Measurements from ENCODE around the gene HYAL2.

Gene HYAL2

GRCh38 chr3:50304601-50305000 lies 17.9 kb downstream of the HYAL2 start:
- no peak overlapping the region for H3K27ac ChIP-seq
- no peak for DNase-seq
- no peak for TF ChIP-seq CTCF (IDR thresholded peaks at IDR 0.05; ENCODE audit: low read depth, low read length)
- no peaks in the 10 kb centered on the region for H3K27me3 ChIP-seq (ENCODE audit: insufficient read depth, low read depth, severe bottlenecking)
- peaks cover 16% of the 10 kb centered on the region for H3K9me3 ChIP-seq (ENCODE audit: severe bottlenecking)
- H3K36me3 ChIP-seq: peaks cover 3% of the 10 kb centered on the region
- no peak overlapping the region for H3K4me3 ChIP-seq (ENCODE audit: low read depth, low read length)

- Histone ChIP-seq H3K27me3 (ENCODE audit: insufficient read depth, low read depth, severe bottlenecking) (no peaks in the 10 kb centered on the region), H3K4me3 (ENCODE audit: low read depth, low read length) (peak within 1 kb of the TSS; percentile 35), H3K27ac (peak within 1 kb of the TSS; percentile 80), H3K9me3 (ENCODE audit: severe bottlenecking) (peaks cover 7% of the 10 kb centered on the region), H3K36me3 (no peaks in the 10 kb centered on the region)
- peak; percentile 94 for DNase-seq
- TF ChIP-seq CTCF (IDR thresholded peaks at IDR 0.05; ENCODE audit: low read depth, low read length): peak; percentile 56
Observed at GRCh38 chr3:50303013-50303815, 19.3 kb downstream of the HYAL2 start, which contains the start of gene HYAL1. Gene HYAL1 (minus strand): TSS chr3:50303574. CDS start chr3:50302956, 618 bp downstream.

GRCh38 chr3:50302095-50303012 lies 20.2 kb downstream of the HYAL2 start:
- Histone ChIP-seq H3K4me3 (ENCODE audit: low read depth, low read length) (0 out of 2 replicates have a peak overlapping the region, but pooled peaks have one; percentile 35), H3K36me3 (no peaks in the 10 kb centered on the region), H3K27me3 (ENCODE audit: insufficient read depth, low read depth, severe bottlenecking) (no peaks in the 10 kb centered on the region), H3K27ac (peak overlapping the region; percentile 80), H3K9me3 (ENCODE audit: severe bottlenecking) (peaks cover 3% of the 10 kb centered on the region)
- no peak for TF ChIP-seq CTCF (IDR thresholded peaks at IDR 0.05; ENCODE audit: low read depth, low read length)
- DNase-seq: no peak

GRCh38 chr3:50300681-50301254 lies 21.8 kb downstream of the HYAL2 start:
- Histone ChIP-seq H3K27ac (no peak overlapping the region), H3K27me3 (ENCODE audit: insufficient read depth, low read depth, severe bottlenecking) (no peaks in the 10 kb centered on the region), H3K4me3 (ENCODE audit: low read depth, low read length) (no peak overlapping the region), H3K36me3 (no peaks in the 10 kb centered on the region), H3K9me3 (ENCODE audit: severe bottlenecking) (no peaks in the 10 kb centered on the region)
- no peak for TF ChIP-seq CTCF (IDR thresholded peaks at IDR 0.05; ENCODE audit: low read depth, low read length)
- no peak for DNase-seq

GRCh38 chr3:50299929-50300680 lies 22.4 kb downstream of the HYAL2 start:
- TF ChIP-seq CTCF (IDR thresholded peaks at IDR 0.05; ENCODE audit: low read depth, low read length): no peak
- DNase-seq: no peak
- H3K4me3 ChIP-seq (ENCODE audit: low read depth, low read length): peak overlapping the region; percentile 86
- no peaks in the 10 kb centered on the region for H3K9me3 ChIP-seq (ENCODE audit: severe bottlenecking)
- no peaks in the 10 kb centered on the region for H3K27me3 ChIP-seq (ENCODE audit: insufficient read depth, low read depth, severe bottlenecking)
- H3K36me3 ChIP-seq: no peaks in the 10 kb centered on the region
- H3K27ac ChIP-seq: peak overlapping the region; percentile 73

Data from WERI-Rb-1 (cell line).